ENCODE data around the gene GNG13. TPM values are rescaled to one million over a fixed set of nuclear protein-coding genes. Genes with fewer than 3 reads are reported as not detected.
A peak's percentile ranks its signal among the peaks of the same experiment; 100 is the strongest.

Gene GNG13
- total RNA-seq, 2 donors from 2014 or later: 0.40 to 0.53 TPM

GRCh38 chr16:769934-770333, 30.6 kb downstream of the GNG13 start:
- ATAC-seq (no peak), DNase-seq (no peak)
- intact Hi-C loops (cut with DNase I, micrococcal nuclease): no loop called here

GRCh38 chr16:769184-769784, 31.2 kb downstream of the GNG13 start:
- intact Hi-C loops (cut with DNase I, micrococcal nuclease): no loop called here
- ATAC-seq (no peak), DNase-seq (no peak)

- DNase-seq (no peak), ATAC-seq (no peak)
- intact Hi-C loops (cut with DNase I, micrococcal nuclease): no loop called here
Observed at GRCh38 chr16:768428-768827, 32.1 kb downstream of the GNG13 start.

GRCh38 chr16:767743-768235, 32.7 kb downstream of the GNG13 start:
- intact Hi-C loops (cut with DNase I, micrococcal nuclease): no loop called here
- no peak for ATAC-seq

GRCh38 chr16:766820-767640, 33.5 kb downstream of the GNG13 start:
- no peak for DNase-seq
- no peak for ATAC-seq
- intact Hi-C loops (cut with DNase I, micrococcal nuclease): no loop called here

More at GRCh38 chr16:767743-768235, 32.7 kb downstream of the GNG13 start:
- no peak for DNase-seq

- DNase-seq: no peak
- ATAC-seq: no peak
- intact Hi-C loops (cut with DNase I, micrococcal nuclease): no loop called here
Observed at GRCh38 chr16:766008-766819, 34.3 kb downstream of the GNG13 start.

GRCh38 chr16:765488-765865, 35.1 kb downstream of the GNG13 start:
- ATAC-seq (no peak), DNase-seq (no peak)
- intact Hi-C loops (cut with DNase I, micrococcal nuclease): no loop called here

- intact Hi-C loops (cut with DNase I, micrococcal nuclease): no loop called here
- peak in 1 of 2 donors; percentile 22 for DNase-seq
- ATAC-seq: no peak
Observed at GRCh38 chr16:764848-765487, 35.6 kb downstream of the GNG13 start.

GRCh38 chr16:764184-764750, 36.3 kb downstream of the GNG13 start:
- ATAC-seq (no peak), DNase-seq (no peak)
- intact Hi-C loops (cut with DNase I, micrococcal nuclease): no loop called here

GRCh38 chr16:763369-764183, 37.0 kb downstream of the GNG13 start:
- ATAC-seq (no peak), DNase-seq (no peak)
- intact Hi-C loops (cut with DNase I, micrococcal nuclease): no loop called here

- intact Hi-C loops (cut with DNase I, micrococcal nuclease): no loop called here
- ATAC-seq (no peak), DNase-seq (no peak)
Observed at GRCh38 chr16:762595-763268, 37.8 kb downstream of the GNG13 start.

GRCh38 chr16:761625-762513, 38.7 kb downstream of the GNG13 start:
- DNase-seq (no peak), ATAC-seq (peak; percentile 55)
- intact Hi-C loops (cut with DNase I, micrococcal nuclease): no loop called here

GRCh38 chr16:760545-761343, 39.8 kb downstream of the GNG13 start, which contains the start of gene MSLN:
Gene MSLN, plus strand, starts transcription at chr16:760734. Its CDS starts 1,947 bp downstream, at chr16:762681.
- DNase-seq (peak in 1 of 2 donors; percentile 23), ATAC-seq (peak; percentile 59)

GRCh38 chr16:760065-760464, 40.5 kb downstream of the GNG13 start:
- ATAC-seq (no peak), DNase-seq (no peak)
- intact Hi-C loops (cut with DNase I, micrococcal nuclease): no loop called here

More at GRCh38 chr16:760545-761343, 39.8 kb downstream of the GNG13 start, which contains the start of gene MSLN:
- intact Hi-C loops (cut with DNase I, micrococcal nuclease): no loop called here

- ATAC-seq: peak; percentile 30
- no peak for DNase-seq
- intact Hi-C loops (cut with DNase I, micrococcal nuclease): loop anchor here in 1 of 2 donors (10.0 kb wide), 1 partner anchor 55 kb away; the partner anchor contains the start of gene FBXL16
Observed at GRCh38 chr16:759110-759910, 41.2 kb downstream of the GNG13 start.
